GM18511 (cell line): ENCODE measurements around the gene UBASH3B.
"Not testable (repeated sequence)": the region's sequence is repeated elsewhere in the genome, so short reads cannot be mapped to it uniquely, and the experiment has no call there.

Source experiments
- ATAC-seq: cut with Tn5 transposase; IDR thresholded peaks from one replicate; pipeline ENCODE4 v1.9.1; 2021; ENCODE audit warnings: mild to moderate bottlenecking, moderate library complexity; ENCODE audit not compliant: unreplicated experiment

The UBASH3B gene

DNA sequence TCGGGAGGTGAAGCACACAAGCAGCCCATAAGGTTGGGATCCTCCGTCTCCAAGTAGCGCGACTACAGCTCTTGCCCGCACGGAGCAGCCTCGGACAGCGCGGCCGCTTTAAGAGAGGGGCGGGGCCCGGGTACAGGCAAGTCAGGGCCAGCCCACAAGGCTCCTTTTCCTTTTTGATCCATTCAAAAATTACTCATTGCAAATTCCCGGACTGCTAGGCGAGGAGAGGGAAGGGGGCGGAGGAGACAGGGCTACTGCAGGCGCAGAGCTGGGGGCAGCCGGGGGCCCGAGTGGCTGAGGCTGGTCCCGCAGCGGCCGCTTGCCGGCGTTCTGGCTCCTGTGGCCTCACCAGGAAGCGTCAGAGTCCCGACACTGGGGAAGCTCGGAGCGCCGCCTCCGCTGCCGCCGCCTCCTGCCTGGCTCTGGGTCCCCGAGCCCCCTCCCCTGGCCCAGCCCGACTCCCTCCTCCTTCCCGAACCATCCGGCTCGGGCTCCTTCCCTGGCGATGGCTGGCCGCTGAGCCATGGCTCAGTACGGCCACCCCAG lies at the start of gene UBASH3B:
UBASH3B (plus strand) TSS at position 196 of the 546 bp plus-strand sequence; CDS start at position 524, 328 bp downstream.
- ATAC-seq = peak; percentile 85

DNA sequence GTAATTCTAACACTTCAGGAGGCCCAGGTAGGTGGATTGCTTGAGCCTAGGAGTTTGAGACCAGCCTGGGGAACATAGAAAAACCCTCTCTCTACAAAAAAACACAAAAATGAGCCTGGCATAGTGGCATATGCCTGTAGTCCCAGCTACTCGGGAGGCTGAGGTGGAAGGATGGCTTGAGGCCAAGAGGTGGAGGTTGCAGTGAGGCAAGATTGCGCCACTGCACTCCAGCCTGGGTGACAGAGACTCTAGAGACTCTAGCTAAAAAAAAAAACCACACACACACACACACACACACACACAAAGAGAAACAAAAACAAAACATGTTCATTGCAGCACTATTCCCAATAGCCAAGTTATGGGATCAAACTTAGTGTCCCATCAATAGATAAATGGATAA lies 48.4 kb upstream of the UBASH3B start:
- ATAC-seq = not testable (repeated sequence)

DNA sequence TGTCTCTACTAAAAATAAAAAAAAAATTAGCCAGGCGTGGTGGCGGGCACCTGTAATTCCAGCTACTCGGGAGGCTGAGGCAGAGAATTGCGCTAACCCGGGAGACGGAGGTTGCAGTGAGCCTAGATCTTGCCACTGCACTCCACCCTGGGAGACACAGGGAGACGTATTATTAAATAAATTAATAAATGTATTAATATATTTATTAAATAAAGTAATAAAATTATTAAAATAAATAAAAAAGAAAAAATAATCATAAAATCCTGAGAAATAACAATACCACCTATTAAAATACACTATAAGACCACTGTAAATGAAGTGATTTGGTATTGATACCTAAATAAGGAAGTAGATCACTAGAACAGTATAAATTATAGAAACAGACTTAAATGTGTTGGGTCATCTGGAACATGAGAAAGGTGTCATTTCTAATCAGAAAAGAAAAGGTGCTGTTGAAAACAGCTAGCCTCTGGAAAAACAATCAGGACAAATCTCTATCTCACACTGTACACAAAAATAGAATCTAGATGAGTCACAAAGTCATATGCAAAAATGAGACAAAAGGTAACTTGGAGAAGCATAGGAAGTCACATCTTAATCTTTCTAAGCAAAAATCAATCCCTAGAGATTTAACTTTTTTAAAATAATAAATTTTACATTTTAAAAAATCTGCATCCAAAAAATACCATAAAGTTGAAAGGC lies 43.2 kb upstream of the UBASH3B start:
- no peak for ATAC-seq

- ATAC-seq = no peak
These were observed 38.8 kb upstream of the UBASH3B start for GRCh38 chr11:122616718-122617117.

GRCh38 chr11:122617297-122617696 lies 38.2 kb upstream of the UBASH3B start:
- no peak for ATAC-seq

- ATAC-seq = no peak
These were observed 37.6 kb upstream of the UBASH3B start for GRCh38 chr11:122617926-122618325.

- ATAC-seq = no peak
These were observed 36.6 kb upstream of the UBASH3B start for GRCh38 chr11:122618927-122619326.

DNA sequence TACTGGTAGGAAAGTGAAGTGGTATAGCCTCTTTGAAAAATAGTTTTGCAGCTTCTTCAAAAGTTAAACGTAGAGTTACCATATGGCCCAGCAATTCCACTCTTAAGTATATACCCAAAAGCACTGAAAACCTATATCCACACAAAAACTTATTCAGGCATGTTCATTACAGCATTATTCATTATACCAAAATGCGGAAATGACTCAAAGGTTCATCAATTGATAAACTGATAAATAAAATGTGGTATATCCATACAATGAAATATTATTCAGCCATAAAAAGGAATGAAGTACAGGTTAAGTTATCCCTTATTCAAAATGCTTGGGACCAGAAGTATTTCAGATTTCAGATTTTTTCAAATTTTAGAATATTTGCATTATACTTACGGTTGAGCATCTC lies 35.8 kb upstream of the UBASH3B start:
- ATAC-seq = no peak

- not testable (repeated sequence) for ATAC-seq
These were observed 30.0 kb upstream of the UBASH3B start for GRCh38 chr11:122625501-122625900.

DNA sequence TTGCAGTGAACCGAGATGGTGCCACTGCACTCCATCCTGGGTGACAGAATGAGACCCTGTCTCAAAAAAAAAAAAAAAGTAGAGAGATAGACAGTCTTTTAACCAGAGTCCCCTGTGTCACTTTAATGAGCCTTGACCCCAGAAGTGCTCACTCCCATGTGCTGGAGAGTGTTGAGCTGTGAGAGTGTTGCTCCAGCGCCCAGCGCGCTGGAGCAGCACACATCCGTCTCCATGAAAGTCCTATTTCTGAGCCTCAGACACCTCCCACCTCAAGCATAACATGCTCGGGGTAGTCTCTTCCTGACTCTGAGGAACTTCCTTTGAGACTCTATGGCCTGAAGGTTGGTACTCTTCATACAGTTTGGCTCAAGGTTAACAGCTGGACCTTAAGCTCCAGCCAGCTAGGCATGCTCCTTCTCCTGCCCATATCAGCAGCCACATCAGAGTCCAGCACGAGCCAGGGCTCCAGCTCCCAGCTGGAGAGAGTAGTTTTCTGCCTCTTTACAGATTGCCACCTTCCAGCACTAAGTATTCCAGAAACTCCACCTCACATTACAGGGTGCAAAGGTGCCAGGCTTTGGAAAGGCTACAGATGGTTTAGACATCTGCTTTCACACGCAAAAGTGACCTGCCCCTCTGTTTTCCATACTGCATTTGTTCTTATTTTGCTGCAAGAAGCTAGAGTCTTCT lies 29.4 kb upstream of the UBASH3B start:
- ATAC-seq = no peak

DNA sequence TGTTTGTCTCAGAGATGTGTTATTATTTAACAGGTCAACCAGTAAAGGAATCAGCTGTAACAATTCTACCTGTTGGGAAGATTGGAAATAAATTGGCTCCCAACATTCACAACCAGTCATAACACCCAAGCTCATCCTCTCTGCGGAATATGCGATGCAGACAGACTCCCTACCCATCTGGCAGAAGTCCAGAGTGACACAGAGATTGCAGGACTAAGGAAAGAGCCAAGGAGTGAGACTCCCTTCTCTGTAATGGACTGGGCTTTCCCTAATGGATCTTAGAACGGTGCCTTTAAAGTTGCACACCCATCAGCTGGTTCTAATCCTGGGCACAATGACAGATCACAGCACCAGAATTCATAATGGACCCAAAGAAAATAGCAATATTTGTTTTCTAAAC lies 27.8 kb upstream of the UBASH3B start:
- ATAC-seq = no peak

- ATAC-seq = peak; percentile 86
These were observed 26.5 kb upstream of the UBASH3B start for GRCh38 chr11:122628810-122629555.

DNA sequence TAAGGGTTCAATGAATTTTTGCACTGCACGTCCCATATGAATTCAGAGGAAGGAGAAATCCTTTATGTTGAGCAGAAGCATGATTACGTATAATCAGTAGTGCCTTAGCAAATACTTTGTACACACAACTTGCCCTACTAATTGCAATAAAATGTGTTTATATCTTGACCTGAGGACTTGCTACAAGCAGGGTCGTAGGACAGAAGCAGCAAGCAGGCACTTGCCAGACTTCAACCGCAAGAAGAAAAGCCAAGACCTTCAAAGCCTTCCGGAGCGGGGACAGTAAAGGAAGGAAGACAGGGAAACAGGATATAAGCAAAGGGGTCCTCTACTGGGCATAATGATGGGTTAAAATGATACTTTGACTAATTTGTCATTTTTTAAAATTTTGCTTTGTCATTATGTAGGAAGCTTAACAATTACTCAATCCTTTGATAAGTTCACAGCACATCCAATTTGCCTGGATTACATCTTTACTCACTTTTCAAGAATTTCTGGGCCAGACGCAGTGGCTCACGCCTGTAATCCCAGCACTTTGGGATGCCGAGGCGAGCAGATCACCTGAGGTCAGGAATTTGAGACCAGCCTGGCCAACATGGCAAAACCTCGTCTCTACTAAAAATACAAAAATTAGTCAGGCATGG lies 23.2 kb upstream of the UBASH3B start:
- ATAC-seq = no peak

- no peak for ATAC-seq
These were observed 22.2 kb upstream of the UBASH3B start for GRCh38 chr11:122633219-122633829.

DNA sequence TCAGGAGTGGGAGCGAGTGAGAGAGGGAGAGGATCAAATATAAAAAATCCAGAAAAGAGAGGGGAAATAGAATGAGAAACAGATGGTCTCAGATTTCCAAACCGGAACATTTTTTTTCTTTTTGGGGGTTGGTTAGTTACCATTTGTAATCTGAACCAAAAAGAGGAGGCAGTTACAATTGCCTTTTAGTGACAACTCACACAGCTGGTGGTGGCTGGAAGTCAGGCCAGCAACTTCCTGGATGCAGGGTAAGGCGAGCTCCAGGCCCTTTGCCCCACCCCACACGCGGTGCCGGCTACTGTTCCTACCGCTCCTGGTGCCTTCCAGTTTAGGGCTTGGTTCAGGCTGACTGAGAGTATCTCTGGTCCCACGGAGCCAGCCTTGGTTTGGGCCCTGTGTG lies 21.0 kb upstream of the UBASH3B start:
- ATAC-seq = no peak

DNA sequence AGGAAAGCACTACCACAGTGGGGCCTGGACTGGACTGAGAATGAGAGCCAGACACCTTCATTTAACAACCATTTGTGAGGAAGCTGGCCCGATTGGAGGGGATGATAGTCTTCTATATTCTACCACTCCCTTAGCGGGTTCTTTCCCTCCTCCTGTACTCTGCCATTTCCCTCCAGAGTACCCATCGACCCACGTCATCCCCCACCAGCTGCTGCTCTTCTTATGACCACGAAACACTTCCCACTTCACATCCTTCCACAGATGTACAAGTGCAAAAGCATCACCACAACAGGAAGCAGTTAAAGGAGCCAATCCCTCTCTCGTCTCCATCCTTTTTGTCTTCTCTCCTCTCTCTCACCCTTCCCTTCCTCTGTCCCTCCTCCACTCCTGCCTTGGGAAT lies 18.0 kb upstream of the UBASH3B start:
- no peak for ATAC-seq

- ATAC-seq = no peak
These were observed 13.0 kb upstream of the UBASH3B start for GRCh38 chr11:122642472-122642922.

DNA sequence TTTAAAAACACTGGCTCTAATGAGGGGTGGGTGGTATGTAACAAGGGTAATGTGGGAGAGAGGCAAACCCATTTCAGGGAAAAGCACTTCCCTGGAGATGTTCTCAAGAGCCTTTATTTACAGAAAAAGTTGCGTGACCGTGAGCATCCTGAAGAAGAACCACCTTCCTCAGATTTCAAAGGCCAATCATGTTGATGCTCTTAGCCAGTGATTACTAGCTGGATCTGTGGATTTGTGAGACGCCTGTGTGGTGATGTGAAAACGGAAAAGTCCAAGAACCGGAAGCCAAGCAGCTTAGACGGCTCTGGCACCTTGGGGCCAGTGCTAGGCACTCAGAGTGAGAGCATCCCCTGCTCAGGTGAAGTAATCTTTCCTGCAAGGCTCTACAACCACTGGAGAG lies 12.6 kb upstream of the UBASH3B start:
- ATAC-seq = no peak

DNA sequence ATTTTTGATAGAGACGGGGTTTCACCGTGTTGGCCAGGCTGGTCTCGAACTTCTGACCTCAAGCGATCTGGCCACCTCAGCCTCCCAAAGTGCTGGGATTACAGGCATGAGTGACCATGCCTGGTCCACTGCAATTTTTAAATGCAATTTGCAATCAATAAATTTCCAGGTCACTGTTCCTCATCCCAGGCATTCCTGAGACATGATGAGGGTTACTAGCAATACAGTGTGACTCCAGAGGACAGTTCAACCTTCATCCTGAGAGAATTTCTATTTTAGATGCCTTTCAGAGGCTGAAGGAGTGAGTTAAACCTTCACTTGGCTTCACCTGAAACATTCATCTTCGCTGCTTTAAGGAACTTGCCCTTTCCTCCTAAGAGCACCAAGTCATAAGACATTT lies 9.7 kb upstream of the UBASH3B start:
- ATAC-seq = no peak

GRCh38 chr11:122646549-122647340 lies 8.8 kb upstream of the UBASH3B start:
- no peak for ATAC-seq
